Esophagus muscularis mucosa (tissue), 4 donors: Measurements from ENCODE around the gene EPB41L5. TPM values are rescaled to one million over a fixed set of nuclear protein-coding genes. Genes with fewer than 3 reads are reported as not detected.

Experiments used
- DNase-seq: peaks from one replicate; pipeline ENCODE4 v3.0.0-alpha.2; 2017; ENCODE audit errors: extremely low spot score
- H3K27ac ChIP-seq, 4 donors: fragments of 200-600 bp; sonication (generic); replicated peaks in 1 of 4; 1 replicate in 3 of 4; 2 replicates in 1 of 4; pipeline ENCODE4 v1.5.1; 2016 to 2019; ENCODE audit warnings: mild to moderate bottlenecking in 1 of 4
- H3K27me3 ChIP-seq, 4 donors: fragments of 200-600 bp; sonication (generic); one replicate each; pipeline versions ENCODE4 v1.5.1 to v1.6.0; 2016 to 2019
- H3K36me3 ChIP-seq, 4 donors: fragments of 200-600 bp; sonication (generic); one replicate each; pipeline ENCODE4 v1.5.1; 2016 to 2019
- H3K4me1 ChIP-seq, 4 donors: fragments of 200-600 bp; sonication (generic); one replicate each; pipeline ENCODE4 v1.5.1; 2016 to 2019
- H3K4me3 ChIP-seq, 4 donors: fragments of 200-600 bp; sonication (generic); 1 replicate in 2 of 4; 2 replicates in 2 of 4; pipeline ENCODE4 v1.5.1; 2016 to 2019; ENCODE audit warnings: mild to moderate bottlenecking in 4 of 4, moderate library complexity in 1 of 4
- H3K9me3 ChIP-seq, 4 donors: fragments of 200-600 bp; sonication (generic); 1 replicate in 3 of 4; 2 replicates in 1 of 4; pipeline ENCODE4 v1.5.1; 2016 to 2019
- CTCF ChIP-seq, 3 experiments: fragments of 200-600 bp in 2 of 3; fragments of 450-650 bp in 1 of 3; sonication (generic) in 2 of 3; IDR thresholded peaks; one replicate each; pipeline ENCODE4 v1.5.1; 2017 to 2019; ENCODE audit warnings: antibody characterized with exemption in 3 of 3, mild to moderate bottlenecking in 2 of 3, moderate library complexity in 1 of 3
- EP300 ChIP-seq: sonication (generic); formaldehyde crosslinking; IDR thresholded peaks from one replicate; pipeline ENCODE4 v1.6.1; 2017; ENCODE audit warnings: antibody characterized with exemption
- POLR2A ChIP-seq: fragments of 450-650 bp; IDR thresholded peaks from one replicate; pipeline ENCODE4 v1.6.1; 2017; ENCODE audit warnings: antibody characterized with exemption, moderate library complexity, mild to moderate bottlenecking, low read depth
- POLR2AphosphoS5 ChIP-seq, 2 donors: sonication (generic); formaldehyde crosslinking; IDR thresholded peaks; one replicate each; pipeline ENCODE4 v1.6.1; 2017; ENCODE audit warnings: antibody characterized with exemption in 2 of 2
- WGBS: methylation state at CpG from one replicate; pipeline ENCODE4 v1.1.5; 2018; 5-methylcytosine and 5-hydroxymethylcytosine counted together
- intact Hi-C: fragments of 100-400 bp; cut with DNase I; formaldehyde crosslinking; loops from one replicate; pipeline ENCODE4 v1.15.1; 2023
- total RNA-seq, 4 donors: library from RNA; depleted of rRNA; stranded (reverse); fragments of >200 nt; gene quantifications; one replicate each; pipeline versions ENCODE4 v1.1.0 to v1.2.1, GENCODE V29; 2016

Gene EPB41L5
- total RNA-seq, 4 donors from 2014 or later: 16.0 to 30.3 (median 21.6) TPM

GRCh38 chr2:120223034-120223912, 210.4 kb downstream of the EPB41L5 start, which contains the start of gene TMEM185B:
TMEM185B (minus strand) TSS chr2:120223400; CDS start chr2:120222976, 424 bp downstream.
- peaks cover 0 to 27% (median under 1%) of the 10 kb centered on the region in 4 donors for H3K36me3 ChIP-seq
- TF ChIP-seq CTCF (IDR thresholded peaks at IDR 0.05) (peak in 1 of 3 experiments; percentile 26), EP300 (no peak), POLR2AphosphoS5 (IDR thresholded peaks at IDR 0.05) (peak; percentile 55 to 78), POLR2A (peak; percentile 25)
- WGBS: 8% methylated on average over 20 of the region's 108 CpGs
- H3K4me3 ChIP-seq: peak within 1 kb of the TSS; percentile 69 to 83 (median 74)
- peaks cover 24 to 48% (median 39%) of the 10 kb centered on the region in 4 donors for H3K4me1 ChIP-seq
- no peaks in the 10 kb centered on the region for H3K27me3 ChIP-seq
- intact Hi-C loops: loop anchor here (10.0 kb wide), 2 partner anchors 92 to 208 kb away; partner anchors contain the start of gene EPB41L5
- DNase-seq: peak; percentile 98
- H3K9me3 ChIP-seq: peaks cover 0 to 6% (median 0%) of the 10 kb centered on the region in 4 donors
- H3K27ac ChIP-seq: peak within 1 kb of the TSS; percentile 89 to 94 (median 92)

- WGBS: 97% methylated on average over 4 of the region's 13 CpGs
- DNase-seq: no peak
- intact Hi-C loops: loop anchor here (10.0 kb wide), 2 partner anchors 91 to 209 kb away; partner anchors contain the start of gene EPB41L5
- Histone ChIP-seq H3K4me1 (peaks cover 24 to 56% (median 45%) of the 10 kb centered on the region in 4 donors), H3K27me3 (no peaks in the 10 kb centered on the region), H3K9me3 (peaks cover 0 to 6% (median 0%) of the 10 kb centered on the region in 4 donors), H3K36me3 (peaks cover 0 to 17% (median 0%) of the 10 kb centered on the region in 4 donors), H3K4me3 (peak overlapping the region; percentile 69 to 83 (median 74)), H3K27ac (peak overlapping the region in 2 of 4 donors; percentile 89 to 94)
- TF ChIP-seq CTCF (IDR thresholded peaks at IDR 0.05): no peak
- no peak for TF ChIP-seq EP300
- TF ChIP-seq POLR2AphosphoS5 (IDR thresholded peaks at IDR 0.05): no peak
- no peak for TF ChIP-seq POLR2A
Measured at GRCh38 chr2:120224256-120224655, 211.4 kb downstream of the EPB41L5 start.

GRCh38 chr2:120224735-120225548, 212.1 kb downstream of the EPB41L5 start:
- H3K36me3 ChIP-seq: peaks cover 0 to 11% (median 0%) of the 10 kb centered on the region in 4 donors
- 100% methylated on average over 4 of the region's 9 CpGs for WGBS
- TF ChIP-seq POLR2AphosphoS5 (IDR thresholded peaks at IDR 0.05): no peak
- TF ChIP-seq EP300: no peak
- no peak for TF ChIP-seq POLR2A
- TF ChIP-seq CTCF (IDR thresholded peaks at IDR 0.05): no peak
- no peak overlapping the region for H3K4me3 ChIP-seq
- no peak for DNase-seq
- H3K27ac ChIP-seq: no peak overlapping the region
- H3K9me3 ChIP-seq: peaks cover 0 to 6% (median 0%) of the 10 kb centered on the region in 4 donors
- no peaks in the 10 kb centered on the region for H3K27me3 ChIP-seq
- H3K4me1 ChIP-seq: peaks cover 24 to 50% (median 45%) of the 10 kb centered on the region in 4 donors
- intact Hi-C loops: loop anchor here (10.0 kb wide), 2 partner anchors 90 to 210 kb away; partner anchors contain the start of gene EPB41L5

GRCh38 chr2:120225549-120226065, 212.7 kb downstream of the EPB41L5 start:
- no peaks in the 10 kb centered on the region for H3K27me3 ChIP-seq
- H3K36me3 ChIP-seq: peaks cover 0 to 4% (median 0%) of the 10 kb centered on the region in 4 donors
- peaks cover 0 to 6% (median 0%) of the 10 kb centered on the region in 4 donors for H3K9me3 ChIP-seq
- intact Hi-C loops: loop anchor here (10.0 kb wide), 2 partner anchors 89 to 211 kb away; partner anchors contain the start of gene EPB41L5
- H3K4me3 ChIP-seq: no peak overlapping the region
- TF ChIP-seq EP300: no peak
- no peak for TF ChIP-seq POLR2AphosphoS5 (IDR thresholded peaks at IDR 0.05)
- no peak for TF ChIP-seq POLR2A
- TF ChIP-seq CTCF (IDR thresholded peaks at IDR 0.05): no peak
- H3K27ac ChIP-seq: no peak overlapping the region
- WGBS: 94% methylated on average over 8 of the region's 9 CpGs
- H3K4me1 ChIP-seq: peaks cover 24 to 44% (median 42%) of the 10 kb centered on the region in 4 donors
- no peak for DNase-seq
